Neuronal stem cell (in vitro differentiated cells): Measurements from ENCODE around the gene MAG.

Experiments used
- DNase-seq: peaks from one replicate; pipeline ENCODE4 v3.0.0-alpha.2; 2013; ENCODE audit warnings: low spot score
- H2AFZ ChIP-seq: one replicate; pipeline ENCODE4 v1.6.1; 2013; ENCODE audit warnings: mild to moderate bottlenecking, low read length, inconsistent platforms
- H2AK5ac ChIP-seq: 2 replicates; pipeline ENCODE4 v1.6.1; 2013; ENCODE audit warnings: low read depth, mild to moderate bottlenecking, inconsistent platforms, low read length, moderate library complexity, mixed read lengths
- H2BK120ac ChIP-seq: 2 replicates; pipeline ENCODE4 v1.6.1; 2013; ENCODE audit warnings: low read depth, mild to moderate bottlenecking, inconsistent platforms, low read length, moderate library complexity, mixed read lengths
- H2BK12ac ChIP-seq: one replicate; pipeline ENCODE4 v1.6.1; 2013; ENCODE audit warnings: low read length, inconsistent platforms
- H2BK15ac ChIP-seq: 2 replicates; pipeline ENCODE4 v1.6.1; 2013; ENCODE audit warnings: mild to moderate bottlenecking, low read length, inconsistent platforms, mixed read lengths
- H2BK5ac ChIP-seq: one replicate; pipeline ENCODE4 v1.6.1; 2013; ENCODE audit warnings: inconsistent platforms, mild to moderate bottlenecking, low read length, moderate library complexity
- H3K14ac ChIP-seq: one replicate; pipeline ENCODE4 v1.6.1; 2013; ENCODE audit warnings: low read length, inconsistent platforms
- H3K18ac ChIP-seq: 2 replicates; pipeline ENCODE4 v1.6.1; 2013; ENCODE audit warnings: low read length, inconsistent platforms
- H3K23ac ChIP-seq: 2 replicates; pipeline ENCODE4 v1.6.1; 2013; ENCODE audit warnings: low read depth, mild to moderate bottlenecking, mixed read lengths, low read length, inconsistent platforms; ENCODE audit not compliant: poor library complexity
- H3K27ac ChIP-seq: replicated peaks from 3 replicates; pipeline ENCODE4 v1.5.1; 2013; ENCODE audit warnings: low read length, inconsistent platforms
- H3K27me3 ChIP-seq, 3 experiments: 2 replicates each; pipeline ENCODE4 v1.6.1; 2013; ENCODE audit warnings: low read length in 3 of 3, mild to moderate bottlenecking in 2 of 3, inconsistent platforms in 1 of 3, low read depth in 1 of 3, mixed read lengths in 1 of 3, moderate library complexity in 1 of 3; ENCODE audit not compliant: control insufficient read depth in 3 of 3, insufficient read depth in 3 of 3
- H3K36me3 ChIP-seq, 2 donors: replicated peaks in 1 of 2; 2 replicates each; pipeline ENCODE4 v1.6.1; 2013; ENCODE audit warnings: low read length in 2 of 2; ENCODE audit not compliant: control insufficient read depth in 2 of 2, insufficient read depth in 2 of 2
- H3K4ac ChIP-seq: 2 replicates; pipeline ENCODE4 v1.6.1; 2013; ENCODE audit warnings: inconsistent platforms, mild to moderate bottlenecking, low read length, moderate library complexity
- H3K4me1 ChIP-seq, 2 donors: 1 replicate in 1 of 2; 2 replicates in 1 of 2; pipeline ENCODE4 v1.6.1; 2013; ENCODE audit warnings: low read length in 2 of 2, low read depth in 1 of 2; ENCODE audit not compliant: control insufficient read depth in 2 of 2, insufficient read depth in 1 of 2
- H3K4me2 ChIP-seq: one replicate; pipeline ENCODE4 v1.6.1; 2013; ENCODE audit warnings: mild to moderate bottlenecking, low read length, inconsistent platforms; ENCODE audit not compliant: insufficient read depth, poor library complexity, severe bottlenecking
- H3K4me3 ChIP-seq, 2 donors: 2 replicates each; pipeline ENCODE4 v1.5.1; 2013; ENCODE audit warnings: low read length in 2 of 2, mild to moderate bottlenecking in 2 of 2, inconsistent platforms in 1 of 2, moderate library complexity in 1 of 2
- H3K79me1 ChIP-seq: one replicate; pipeline ENCODE4 v1.6.1; 2013; ENCODE audit warnings: low read depth, mild to moderate bottlenecking, inconsistent platforms, low read length, moderate library complexity
- H3K9ac ChIP-seq: one replicate; pipeline ENCODE4 v1.6.1; 2013; ENCODE audit warnings: mild to moderate bottlenecking, low read depth, low read length, inconsistent platforms; ENCODE audit not compliant: poor library complexity
- H3K9me3 ChIP-seq, 2 donors: replicated peaks in 1 of 2; 2 replicates each; pipeline versions ENCODE3 to v1.6.1; 2013; ENCODE audit warnings: low read length in 2 of 2, mild to moderate bottlenecking in 2 of 2, inconsistent platforms in 1 of 2, low read depth in 1 of 2, mixed read lengths in 1 of 2, moderate library complexity in 1 of 2; ENCODE audit not compliant: control insufficient read depth in 2 of 2, insufficient read depth in 1 of 2
- H4K8ac ChIP-seq: one replicate; pipeline ENCODE4 v1.6.1; 2013; ENCODE audit warnings: low read depth, mild to moderate bottlenecking, inconsistent platforms, low read length, moderate library complexity
- H4K91ac ChIP-seq: one replicate; pipeline ENCODE4 v1.6.1; 2013; ENCODE audit warnings: low read length, low read depth, mild to moderate bottlenecking, inconsistent platforms; ENCODE audit not compliant: poor library complexity
- WGBS, 2 donors: extraction: QIAGEN DNeasy Blood & Tissue Kit; methylation state at CpG; one replicate each; pipeline ENCODE4 v1.1.7; 2013; ENCODE audit warnings: missing lambda C conversion rate in 2 of 2, mixed read lengths in 1 of 2; ENCODE audit not compliant: insufficient read length in 2 of 2, insufficient replicate concordance in 1 of 2; ENCODE audit errors: extremely low coverage in 2 of 2; 5-methylcytosine and 5-hydroxymethylcytosine counted together

MAG gene

GRCh38 chr19:35310811-35311465 is 19.0 kb downstream of the MAG start:
- Histone ChIP-seq H2BK12ac (no peak overlapping the region), H3K4me1 (peaks cover 3 to 4% of the 10 kb centered on the region in 2 donors), H2BK15ac (no peak overlapping the region), H3K4me2 (no peak overlapping the region), H2AK5ac (no peak overlapping the region), H2BK120ac (no peak overlapping the region), H4K8ac (no peak overlapping the region), H3K4ac (no peak overlapping the region), H3K79me1 (no peaks in the 10 kb centered on the region), H3K14ac (peak overlapping the region; percentile 21), H3K27me3 (peaks cover 0 to 13% (median 0%) of the 10 kb centered on the region in 3 experiments), H3K36me3 (no peaks in the 10 kb centered on the region), H3K9ac (no peak overlapping the region), H3K23ac (no peak overlapping the region), H3K9me3 (no peaks in the 10 kb centered on the region), H2BK5ac (no peak overlapping the region), H2AFZ (no peak overlapping the region), H3K27ac (no peak overlapping the region), H3K4me3 (no peak overlapping the region), H4K91ac (no peak overlapping the region), H3K18ac (no peak overlapping the region)
- WGBS, 2 donors = no CpG with 5 or more reads among the region's 10 CpGs
- DNase-seq = no peak

- WGBS, 2 donors = no CpG with 5 or more reads among the region's 21 CpGs
- no peak overlapping the region for H4K91ac ChIP-seq
- peak overlapping the region; percentile 22 for H2AFZ ChIP-seq
- H3K18ac ChIP-seq = peak overlapping the region; percentile 80
- H3K4me3 ChIP-seq = no peak overlapping the region
- H3K4ac ChIP-seq = peak overlapping the region; percentile 11
- DNase-seq = no peak
- no peaks in the 10 kb centered on the region for H3K36me3 ChIP-seq
- peak overlapping the region; percentile 17 for H2BK5ac ChIP-seq
- peak overlapping the region; percentile 31 for H2BK12ac ChIP-seq
- H3K27me3 ChIP-seq = peaks cover 0 to 13% (median 0%) of the 10 kb centered on the region in 3 experiments
- H2BK15ac ChIP-seq = peak overlapping the region; percentile 58
- H3K27ac ChIP-seq = no peak overlapping the region
- H3K23ac ChIP-seq = peak overlapping the region; percentile 75
- peak overlapping the region; percentile 21 for H3K14ac ChIP-seq
- H2BK120ac ChIP-seq = no peak overlapping the region
- no peak overlapping the region for H3K4me2 ChIP-seq
- no peak overlapping the region for H4K8ac ChIP-seq
- peaks cover 3 to 4% of the 10 kb centered on the region in 2 donors for H3K4me1 ChIP-seq
- H3K79me1 ChIP-seq = no peaks in the 10 kb centered on the region
- H3K9me3 ChIP-seq = no peaks in the 10 kb centered on the region
- H3K9ac ChIP-seq = no peak overlapping the region
- H2AK5ac ChIP-seq = peak overlapping the region; percentile 75
Observed at GRCh38 chr19:35311901-35312665, 20.1 kb downstream of the MAG start.

GRCh38 chr19:35313587-35313986 is 21.6 kb downstream of the MAG start:
- Histone ChIP-seq H3K36me3 (no peaks in the 10 kb centered on the region), H3K23ac (no peak overlapping the region), H4K91ac (no peak overlapping the region), H2BK12ac (no peak overlapping the region), H3K9me3 (no peaks in the 10 kb centered on the region), H2BK120ac (peak overlapping the region; percentile 28), H3K27me3 (peaks cover 0 to 13% (median 0%) of the 10 kb centered on the region in 3 experiments), H3K4ac (no peak overlapping the region), H3K27ac (no peak overlapping the region), H2BK15ac (no peak overlapping the region), H3K4me3 (no peak overlapping the region), H3K9ac (no peak overlapping the region), H2AK5ac (no peak overlapping the region), H3K79me1 (no peaks in the 10 kb centered on the region), H3K4me2 (no peak overlapping the region), H2BK5ac (peak overlapping the region; percentile 87), H4K8ac (peak overlapping the region; percentile 98), H3K4me1 (peaks cover 3 to 4% of the 10 kb centered on the region in 2 donors), H3K18ac (no peak overlapping the region), H3K14ac (no peak overlapping the region), H2AFZ (no peak overlapping the region)
- no peak for DNase-seq
- WGBS, 2 donors = no CpG with 5 or more reads among the region's 7 CpGs

- Histone ChIP-seq H3K14ac (no peak overlapping the region), H2AK5ac (no peak overlapping the region), H2BK5ac (no peak overlapping the region), H3K27me3 (peaks cover 0 to 13% (median 0%) of the 10 kb centered on the region in 3 experiments), H3K18ac (no peak overlapping the region), H3K4me3 (no peak overlapping the region), H3K27ac (no peak overlapping the region), H3K9me3 (no peaks in the 10 kb centered on the region), H4K8ac (no peak overlapping the region), H3K23ac (no peak overlapping the region), H3K4ac (no peak overlapping the region), H3K79me1 (no peaks in the 10 kb centered on the region), H2BK120ac (no peak overlapping the region), H3K4me2 (no peak overlapping the region), H3K4me1 (peaks cover 3% of the 10 kb centered on the region in 2 donors), H3K36me3 (no peaks in the 10 kb centered on the region), H2BK12ac (no peak overlapping the region), H3K9ac (no peak overlapping the region), H4K91ac (no peak overlapping the region), H2BK15ac (no peak overlapping the region), H2AFZ (no peak overlapping the region)
- WGBS, 2 donors = no CpG with 5 or more reads among the region's 8 CpGs
- DNase-seq = no peak
Observed at GRCh38 chr19:35314031-35314430, 22.1 kb downstream of the MAG start.
